Measurements from ENCODE around the gene ZFTA.

GRCh38 chr11:63783925-63784592 lies 15.5 kb upstream of the ZFTA start:
- TF ChIP-seq CTCF (IDR thresholded peaks at IDR 0.05) = no peak
- no peak for TF ChIP-seq POLR2A (IDR thresholded peaks at IDR 0.05)
